Neural crest cell (in vitro differentiated cells): ENCODE data around the gene FBXL7. TPM values are rescaled to one million over a fixed set of nuclear protein-coding genes. Genes with fewer than 3 reads are reported as not detected.
A peak's percentile ranks its signal among the peaks of the same experiment; 100 is the strongest.

ENCODE experiments used
- DNase-seq: peaks from one replicate; pipeline ENCODE4 v3.0.0; 2021; ENCODE audit warnings: low read depth, mixed read lengths, low spot score
- H3K27ac Mint-ChIP-seq: one replicate; pipeline ENCODE4 v1.8.0; 2021; ENCODE audit warnings: mild to moderate bottlenecking, mixed read lengths; ENCODE audit not compliant: unreplicated experiment
- H3K27me3 Mint-ChIP-seq: 2 replicates; pipeline ENCODE4 v1.8.0; 2021; ENCODE audit warnings: low read depth, mild to moderate bottlenecking, mixed read lengths
- H3K36me3 Mint-ChIP-seq: 2 replicates; pipeline ENCODE4 v1.8.0; 2021; ENCODE audit warnings: low read depth, mild to moderate bottlenecking, mixed read lengths
- H3K4me1 Mint-ChIP-seq: 2 replicates; pipeline ENCODE4 v1.8.0; 2021; ENCODE audit warnings: mixed read lengths
- H3K4me3 Mint-ChIP-seq: one replicate; pipeline ENCODE4 v1.8.0; 2021; ENCODE audit warnings: mild to moderate bottlenecking, mixed read lengths
- H3K9me3 Mint-ChIP-seq: 2 replicates; pipeline ENCODE4 v1.8.0; 2021; ENCODE audit warnings: mixed read lengths
- total RNA-seq: library from RNA; stranded (reverse); gene quantifications from 2 replicates; pipeline ENCODE4 v1.2.1, GENCODE V29; 2021
- TF ChIP-seq, protein P1 (sequence below): fragments of 200-600 bp; sonication (generic); conservative IDR thresholded peaks from 2 replicates; pipeline ENCODE4 v1.5.0; 2021; ENCODE audit warnings: antibody characterized with exemption, mild to moderate bottlenecking

The FBXL7 gene
- total RNA-seq, 1 donor from 2014 or later: 20.8 TPM

DNA sequence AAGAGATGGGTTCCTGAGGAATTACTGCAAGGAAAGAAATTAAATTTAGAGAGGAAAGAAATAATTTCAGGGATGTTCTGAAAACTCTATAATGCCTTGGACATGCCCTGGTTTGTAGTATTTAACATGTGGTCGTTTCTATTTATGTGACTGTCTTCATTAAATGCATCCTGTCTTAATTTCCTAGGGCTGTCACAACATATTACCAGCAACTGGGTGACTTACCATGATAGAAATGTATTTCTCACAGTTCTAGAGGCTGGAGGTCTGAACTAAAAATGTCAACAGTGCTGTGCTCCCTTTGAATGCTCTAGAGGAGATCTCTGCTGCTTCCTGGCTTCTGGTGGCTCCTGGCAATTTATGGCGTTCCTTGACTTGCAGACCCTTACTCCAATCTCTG lies 287.7 kb downstream of the FBXL7 start:
- H3K4me1 Mint-ChIP-seq: peaks cover 16% of the 10 kb centered on the region
- H3K36me3 Mint-ChIP-seq: no peaks in the 10 kb centered on the region
- H3K4me3 Mint-ChIP-seq: no peak overlapping the region
- DNase-seq: no peak
- TF ChIP-seq, protein P1, sequence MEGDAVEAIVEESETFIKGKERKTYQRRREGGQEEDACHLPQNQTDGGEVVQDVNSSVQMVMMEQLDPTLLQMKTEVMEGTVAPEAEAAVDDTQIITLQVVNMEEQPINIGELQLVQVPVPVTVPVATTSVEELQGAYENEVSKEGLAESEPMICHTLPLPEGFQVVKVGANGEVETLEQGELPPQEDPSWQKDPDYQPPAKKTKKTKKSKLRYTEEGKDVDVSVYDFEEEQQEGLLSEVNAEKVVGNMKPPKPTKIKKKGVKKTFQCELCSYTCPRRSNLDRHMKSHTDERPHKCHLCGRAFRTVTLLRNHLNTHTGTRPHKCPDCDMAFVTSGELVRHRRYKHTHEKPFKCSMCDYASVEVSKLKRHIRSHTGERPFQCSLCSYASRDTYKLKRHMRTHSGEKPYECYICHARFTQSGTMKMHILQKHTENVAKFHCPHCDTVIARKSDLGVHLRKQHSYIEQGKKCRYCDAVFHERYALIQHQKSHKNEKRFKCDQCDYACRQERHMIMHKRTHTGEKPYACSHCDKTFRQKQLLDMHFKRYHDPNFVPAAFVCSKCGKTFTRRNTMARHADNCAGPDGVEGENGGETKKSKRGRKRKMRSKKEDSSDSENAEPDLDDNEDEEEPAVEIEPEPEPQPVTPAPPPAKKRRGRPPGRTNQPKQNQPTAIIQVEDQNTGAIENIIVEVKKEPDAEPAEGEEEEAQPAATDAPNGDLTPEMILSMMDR: no peak
- H3K9me3 Mint-ChIP-seq: no peaks in the 10 kb centered on the region
- H3K27ac Mint-ChIP-seq: no peak overlapping the region
- H3K27me3 Mint-ChIP-seq: no peaks in the 10 kb centered on the region

DNA sequence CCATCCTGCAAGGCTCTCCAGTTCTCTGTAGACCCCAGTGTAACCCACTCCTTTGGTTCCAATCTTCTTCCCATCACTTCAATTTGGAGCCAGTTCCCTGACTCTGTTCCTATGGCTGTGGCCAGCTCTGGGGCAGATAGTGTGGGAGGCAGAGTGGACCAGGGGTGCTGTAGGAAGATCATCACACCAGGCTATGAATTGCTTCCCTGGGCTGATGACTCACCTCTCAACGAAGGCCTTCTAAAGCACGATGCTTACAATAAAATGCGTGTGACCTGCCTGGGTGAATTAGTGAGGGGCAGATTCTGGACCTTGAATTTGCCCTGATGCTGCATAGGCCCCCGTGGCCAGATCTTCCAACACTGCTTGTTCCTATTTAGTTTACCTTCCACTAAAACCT lies 289.7 kb downstream of the FBXL7 start:
- TF ChIP-seq, protein P1: no peak
- no peak for DNase-seq
- Mint-ChIP-seq H3K4me1 (peaks cover 26% of the 10 kb centered on the region), H3K36me3 (no peaks in the 10 kb centered on the region), H3K27me3 (no peaks in the 10 kb centered on the region), H3K4me3 (no peak overlapping the region), H3K27ac (peak overlapping the region; percentile 43), H3K9me3 (no peaks in the 10 kb centered on the region)

DNA sequence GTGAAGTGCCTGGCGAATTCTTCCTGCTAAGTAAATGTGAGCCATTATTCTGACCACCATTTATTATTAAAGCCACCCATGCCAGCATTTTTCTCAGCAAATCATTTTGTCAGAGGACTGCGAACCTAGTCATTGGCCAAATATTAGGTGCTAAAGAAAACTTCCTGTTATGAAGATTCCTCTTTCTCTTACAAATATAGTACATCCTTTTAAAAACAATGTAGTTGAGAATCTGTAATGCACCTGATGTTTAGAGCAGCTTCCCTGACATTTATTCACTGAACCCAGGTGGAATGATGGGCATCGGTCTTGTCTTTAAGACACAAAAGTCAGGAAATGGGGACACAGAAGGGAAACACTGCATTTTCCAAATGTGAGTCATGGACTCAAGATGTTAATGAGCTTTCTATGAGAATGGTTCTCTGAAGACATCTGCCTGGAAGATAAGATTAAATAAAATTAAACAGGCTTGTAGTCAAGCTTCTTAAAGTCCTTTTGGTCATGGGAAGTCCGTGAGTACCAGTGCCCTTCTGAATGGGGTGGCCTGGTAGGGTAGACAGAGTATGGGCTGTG lies 290.6 kb downstream of the FBXL7 start:
- peaks cover 28% of the 10 kb centered on the region for H3K4me1 Mint-ChIP-seq
- TF ChIP-seq, protein P1: no peak
- peaks cover 3% of the 10 kb centered on the region for H3K36me3 Mint-ChIP-seq
- DNase-seq: no peak
- H3K9me3 Mint-ChIP-seq: no peaks in the 10 kb centered on the region
- H3K27me3 Mint-ChIP-seq: no peaks in the 10 kb centered on the region
- H3K4me3 Mint-ChIP-seq: no peak overlapping the region
- no peak overlapping the region for H3K27ac Mint-ChIP-seq

DNA sequence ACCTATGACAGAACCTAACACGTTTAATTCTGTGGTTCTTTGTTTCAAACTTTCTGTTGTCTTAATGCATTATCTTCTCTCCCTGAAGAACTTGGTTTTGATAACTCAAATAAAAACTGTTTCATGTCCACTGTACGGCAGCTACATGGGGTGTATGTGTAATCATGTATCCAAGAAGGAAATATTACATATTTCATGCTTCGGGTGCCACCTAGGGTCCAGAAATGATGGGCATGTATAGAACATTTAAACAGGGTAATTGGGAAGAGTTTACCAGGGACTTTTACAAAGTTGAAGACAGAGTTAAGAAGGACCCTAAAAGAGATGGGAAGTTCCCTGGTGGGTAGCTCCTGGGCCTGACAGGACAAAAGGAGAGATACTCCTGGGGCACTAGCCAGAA lies 291.3 kb downstream of the FBXL7 start:
- Mint-ChIP-seq H3K4me3 (no peak overlapping the region), H3K27ac (no peak overlapping the region), H3K4me1 (peaks cover 24% of the 10 kb centered on the region), H3K36me3 (peaks cover 7% of the 10 kb centered on the region), H3K9me3 (peaks cover 2% of the 10 kb centered on the region), H3K27me3 (no peaks in the 10 kb centered on the region)
- DNase-seq: no peak
- TF ChIP-seq, protein P1: no peak

DNA sequence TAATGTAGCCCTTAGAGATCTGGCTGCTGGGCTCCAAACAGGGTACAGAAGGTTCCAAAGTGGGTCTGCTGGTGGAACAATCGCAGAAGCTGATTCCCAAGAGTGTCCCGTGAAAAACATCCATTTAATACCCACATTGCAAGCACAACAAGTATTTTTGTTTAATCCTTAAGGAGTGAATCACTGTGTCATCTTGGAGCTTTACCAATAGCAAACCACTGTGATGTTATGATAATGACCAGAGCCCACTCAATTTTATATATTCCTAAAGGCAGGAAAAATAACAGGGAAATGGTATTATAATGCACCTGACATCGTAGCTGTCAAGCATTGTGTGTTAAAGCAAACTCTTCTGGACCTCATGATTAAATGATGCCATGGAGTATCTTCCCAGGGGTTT lies 291.9 kb downstream of the FBXL7 start:
- no peak overlapping the region for H3K4me3 Mint-ChIP-seq
- H3K27me3 Mint-ChIP-seq: no peaks in the 10 kb centered on the region
- peaks cover 24% of the 10 kb centered on the region for H3K4me1 Mint-ChIP-seq
- TF ChIP-seq, protein P1: no peak
- H3K36me3 Mint-ChIP-seq: peaks cover 7% of the 10 kb centered on the region
- H3K27ac Mint-ChIP-seq: no peak overlapping the region
- no peak for DNase-seq
- H3K9me3 Mint-ChIP-seq: peaks cover 2% of the 10 kb centered on the region
